ENCODE measurements around the gene TRMT10B.

- TF ChIP-seq CTCF (conservative IDR thresholded peaks at IDR 0.05 in 1 of 2, IDR thresholded peaks at IDR 0.05 in 1 of 2; ENCODE audit: low read depth in 1 of 2, low read length in 2 of 2) (no peak), EZH2 (IDR thresholded peaks at IDR 0.05; ENCODE audit: low read length, missing control alignments) (no peak)
Measured at GRCh38 chr9:37730839-37731238, 22.8 kb upstream of the TRMT10B start.

All from fibroblast of lung (primary cell).